ENCODE data around the gene ZNF423.
"Not testable (repeated sequence)": the region's sequence is repeated elsewhere in the genome, so short reads cannot be mapped to it uniquely, and the experiment has no call there.

Gene ZNF423

DNA sequence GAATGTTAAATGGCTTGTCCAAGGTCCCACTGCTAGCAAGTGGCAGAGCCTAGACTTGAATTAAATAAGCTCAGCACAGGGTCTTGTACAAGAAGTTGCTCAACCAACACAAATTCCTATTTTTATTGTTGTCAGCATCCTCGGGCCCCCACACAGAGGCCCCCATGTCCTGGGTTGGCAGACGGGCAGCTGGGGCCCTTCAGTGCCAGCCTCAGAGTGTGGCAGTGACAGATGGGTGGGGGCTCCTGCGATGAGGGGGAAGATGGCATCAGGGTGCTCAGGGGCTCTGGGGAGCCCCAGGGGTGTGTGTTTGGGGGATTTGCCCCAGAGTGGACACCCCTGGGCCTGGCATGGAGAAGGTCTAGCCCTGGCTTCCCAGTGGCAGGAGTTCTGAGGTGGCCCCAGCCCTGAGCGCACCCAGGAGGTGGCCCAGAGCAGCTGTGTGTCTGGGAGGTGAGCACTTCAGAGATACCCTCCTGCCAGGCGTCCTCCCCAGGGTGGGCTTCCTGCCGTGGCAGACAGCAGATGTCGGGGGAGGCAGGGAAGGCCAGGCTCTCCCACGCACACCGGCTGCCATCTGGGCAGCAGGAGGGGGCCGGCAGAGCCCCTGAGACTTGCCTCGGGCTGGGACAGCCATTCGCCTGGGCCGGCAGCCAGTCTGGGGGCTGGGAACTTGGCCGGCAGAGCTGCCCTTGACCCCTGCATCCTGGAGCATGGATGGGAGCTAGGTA lies 331.5 kb downstream of the ZNF423 start:
- no peak for DNase-seq

DNA sequence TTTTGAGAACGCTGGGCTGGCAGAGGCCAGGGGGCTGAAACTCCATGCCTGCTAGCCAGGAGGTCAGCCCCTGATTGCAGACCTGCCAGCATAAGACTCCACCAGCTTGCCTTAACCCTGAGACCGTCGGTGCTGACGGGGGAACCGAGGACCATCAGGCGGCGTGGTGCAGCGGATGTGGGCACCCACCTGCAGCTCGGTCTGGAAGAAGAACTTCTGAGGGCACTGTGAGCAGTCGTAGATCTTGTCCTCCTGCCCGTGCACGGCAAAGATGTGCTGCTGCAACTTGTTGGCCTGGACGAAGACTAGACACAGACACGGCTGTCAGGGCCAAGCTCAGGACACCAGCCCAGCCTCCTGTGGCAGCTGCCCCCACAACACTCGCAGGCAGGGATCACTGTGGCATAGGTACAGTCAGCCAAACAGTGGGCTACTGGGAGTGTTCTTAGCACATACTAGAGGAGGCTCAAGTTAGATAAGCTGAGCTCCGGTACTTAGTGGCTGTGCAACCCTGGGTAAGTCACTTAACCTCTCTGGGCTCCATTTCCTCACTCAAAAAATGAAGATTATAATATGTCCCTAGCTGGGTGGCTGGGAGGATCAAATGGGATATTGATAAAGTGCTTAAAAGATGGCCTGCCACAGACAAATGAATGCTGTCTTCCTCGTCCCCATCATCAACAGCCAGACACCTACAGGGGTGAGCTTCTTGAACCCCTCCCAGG lies 332.3 kb downstream of the ZNF423 start:
- DNase-seq, result no peak

- no peak for DNase-seq
Observed at GRCh38 chr16:49521734-49522325, 334.1 kb downstream of the ZNF423 start.

- DNase-seq, result no peak
Observed at GRCh38 chr16:49520492-49521038, 335.3 kb downstream of the ZNF423 start.

- DNase-seq, result no peak
Observed at GRCh38 chr16:49519741-49520140, 336.2 kb downstream of the ZNF423 start.

DNA sequence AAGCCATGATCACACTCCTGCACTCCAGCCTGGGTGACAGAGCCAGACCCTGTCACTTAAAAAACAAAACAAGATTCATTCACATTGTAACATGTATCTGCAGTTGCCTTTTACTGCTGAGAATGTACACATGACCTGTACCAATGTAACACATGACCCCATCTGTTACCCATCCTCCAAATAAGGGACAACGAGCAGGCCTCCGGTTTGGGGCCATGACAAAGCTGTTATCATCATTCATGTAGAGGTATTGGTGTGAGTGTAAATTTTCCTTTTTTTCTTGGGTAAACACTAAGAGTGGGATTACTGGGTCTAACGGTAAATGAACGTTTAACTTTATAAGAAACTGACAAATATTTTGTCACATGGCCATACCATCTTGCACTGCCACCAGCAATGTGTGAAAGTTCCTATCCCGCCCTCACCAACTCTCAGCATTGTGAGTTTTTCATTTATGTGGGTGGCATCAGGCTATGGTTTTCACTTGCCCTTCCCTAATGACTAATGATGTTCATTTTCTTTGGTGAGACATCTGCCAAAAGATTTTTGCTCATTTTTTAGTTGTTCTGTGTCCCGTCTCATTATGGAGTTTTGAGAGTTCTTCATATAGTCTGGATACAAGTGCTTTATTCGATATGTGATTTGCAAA lies 336.8 kb downstream of the ZNF423 start:
- no peak for DNase-seq

- no peak for DNase-seq
Observed at GRCh38 chr16:49516382-49517036, 339.4 kb downstream of the ZNF423 start.

DNA sequence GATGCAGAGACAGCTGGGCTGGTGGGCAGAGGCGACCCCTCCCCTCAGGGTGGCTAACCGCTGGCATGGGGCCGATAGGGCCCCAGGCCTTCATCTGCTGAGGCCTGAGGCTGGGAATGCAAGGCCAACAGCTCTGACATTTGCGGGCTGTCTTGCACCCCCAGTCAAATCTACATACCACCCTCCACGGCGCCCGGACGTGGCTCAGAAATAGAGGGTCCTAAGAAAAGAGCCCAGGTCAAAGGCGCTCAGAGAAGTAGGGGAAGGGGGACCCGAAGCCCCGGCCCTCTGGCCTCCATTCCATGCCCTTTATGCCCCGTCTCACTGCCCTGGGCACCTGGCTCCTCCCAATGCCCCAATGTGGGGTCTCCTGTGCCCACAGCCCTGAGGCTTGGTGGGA lies 340.1 kb downstream of the ZNF423 start:
- no peak for DNase-seq

GRCh38 chr16:49515016-49515565 lies 340.8 kb downstream of the ZNF423 start:
- no peak for DNase-seq

GRCh38 chr16:49514073-49514980 lies 341.6 kb downstream of the ZNF423 start:
- DNase-seq, result no peak

- no peak for DNase-seq
Observed at GRCh38 chr16:49513040-49513439, 342.9 kb downstream of the ZNF423 start.

GRCh38 chr16:49510654-49511305 lies 345.1 kb downstream of the ZNF423 start:
- no peak for DNase-seq

DNA sequence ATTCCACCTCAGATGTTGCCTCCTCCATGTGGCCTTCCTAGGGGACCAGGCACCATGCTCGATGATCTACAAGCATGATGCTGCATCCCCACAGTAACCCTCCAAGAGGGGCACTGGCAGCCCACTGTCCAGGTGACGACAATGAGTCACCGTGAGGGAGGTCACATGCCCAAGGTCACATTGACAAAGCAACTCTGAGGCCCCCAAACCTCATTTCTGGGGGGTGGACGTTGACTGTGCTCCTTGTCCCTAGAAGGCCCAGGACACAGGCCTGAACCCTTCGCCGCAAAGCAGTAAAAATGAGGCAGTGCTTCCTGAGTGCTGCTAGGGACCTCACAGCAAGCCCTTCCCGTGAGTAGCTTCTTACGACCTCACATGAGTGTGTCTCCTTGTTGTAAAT lies 345.8 kb downstream of the ZNF423 start:
- DNase-seq, result no peak

GRCh38 chr16:49506058-49507013 lies 349.6 kb downstream of the ZNF423 start:
- not testable (repeated sequence) for DNase-seq

- DNase-seq, result no peak
Observed at GRCh38 chr16:49505556-49505955, 350.4 kb downstream of the ZNF423 start.

GRCh38 chr16:49504626-49505025 lies 351.3 kb downstream of the ZNF423 start:
- no peak for DNase-seq

DNA sequence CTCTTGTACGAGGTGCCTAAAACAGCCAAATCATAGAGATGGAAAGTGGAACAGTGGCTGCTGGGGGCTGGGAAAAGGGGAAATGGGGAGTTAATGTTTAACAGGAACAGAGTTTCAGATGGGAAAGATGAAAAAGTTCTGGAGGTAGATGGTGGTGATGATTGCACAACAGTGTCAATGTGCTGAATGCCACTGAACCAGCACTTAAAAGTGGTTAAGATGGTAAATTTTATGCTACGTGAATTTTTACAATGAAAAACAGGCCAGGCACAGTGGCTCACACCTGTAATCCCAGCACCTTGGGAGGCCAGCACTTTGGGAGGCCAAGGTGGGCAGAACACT lies 351.9 kb downstream of the ZNF423 start:
- no peak for DNase-seq

- DNase-seq, result no peak
Observed at GRCh38 chr16:49503256-49504022, 352.5 kb downstream of the ZNF423 start.

Data from stimulated activated CD4-positive, alpha-beta T cell treated with anti-CD3 and anti-CD28 coated beads, Interleukin-4, amount 100 ng/mL, for 1 hour (primary cell).